ENCODE data around the gene KCNIP1.

- TF ChIP-seq CTCF (IDR thresholded peaks at IDR 0.05; ENCODE audit: low read depth, low read length) = no peak
- no peak for TF ChIP-seq POLR2A (IDR thresholded peaks at IDR 0.05; ENCODE audit: extremely low read depth, insufficient read length)
- no peak for TF ChIP-seq MAX (IDR thresholded peaks at IDR 0.05; ENCODE audit: low read depth, low read length)
Observed at GRCh38 chr5:170743876-170744212, 240.0 kb downstream of the KCNIP1 start.

Measured in NB4 (cell line).